ENCODE results near the gene EIF2S2.

DNA sequence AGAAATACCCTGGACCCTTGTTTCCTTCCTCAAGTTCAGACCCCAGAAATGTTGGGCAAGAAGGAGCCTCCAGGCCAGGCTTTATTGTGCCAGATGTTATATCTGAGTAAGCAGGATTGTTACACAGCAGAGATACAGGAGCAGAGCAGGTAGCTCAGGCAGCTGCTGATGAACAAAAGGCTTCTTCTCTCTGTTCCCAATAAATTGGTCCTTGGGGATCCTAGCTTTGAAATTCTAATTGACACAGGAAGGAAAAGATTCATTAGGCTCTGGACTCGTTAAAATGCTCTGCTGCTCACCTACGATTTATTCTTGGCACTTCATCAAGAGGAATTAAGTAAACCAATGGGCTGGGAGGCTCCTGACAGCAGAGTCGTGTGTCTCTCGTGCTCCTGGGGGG lies 64.1 kb downstream of the EIF2S2 start:
- TF ChIP-seq, protein P1, sequence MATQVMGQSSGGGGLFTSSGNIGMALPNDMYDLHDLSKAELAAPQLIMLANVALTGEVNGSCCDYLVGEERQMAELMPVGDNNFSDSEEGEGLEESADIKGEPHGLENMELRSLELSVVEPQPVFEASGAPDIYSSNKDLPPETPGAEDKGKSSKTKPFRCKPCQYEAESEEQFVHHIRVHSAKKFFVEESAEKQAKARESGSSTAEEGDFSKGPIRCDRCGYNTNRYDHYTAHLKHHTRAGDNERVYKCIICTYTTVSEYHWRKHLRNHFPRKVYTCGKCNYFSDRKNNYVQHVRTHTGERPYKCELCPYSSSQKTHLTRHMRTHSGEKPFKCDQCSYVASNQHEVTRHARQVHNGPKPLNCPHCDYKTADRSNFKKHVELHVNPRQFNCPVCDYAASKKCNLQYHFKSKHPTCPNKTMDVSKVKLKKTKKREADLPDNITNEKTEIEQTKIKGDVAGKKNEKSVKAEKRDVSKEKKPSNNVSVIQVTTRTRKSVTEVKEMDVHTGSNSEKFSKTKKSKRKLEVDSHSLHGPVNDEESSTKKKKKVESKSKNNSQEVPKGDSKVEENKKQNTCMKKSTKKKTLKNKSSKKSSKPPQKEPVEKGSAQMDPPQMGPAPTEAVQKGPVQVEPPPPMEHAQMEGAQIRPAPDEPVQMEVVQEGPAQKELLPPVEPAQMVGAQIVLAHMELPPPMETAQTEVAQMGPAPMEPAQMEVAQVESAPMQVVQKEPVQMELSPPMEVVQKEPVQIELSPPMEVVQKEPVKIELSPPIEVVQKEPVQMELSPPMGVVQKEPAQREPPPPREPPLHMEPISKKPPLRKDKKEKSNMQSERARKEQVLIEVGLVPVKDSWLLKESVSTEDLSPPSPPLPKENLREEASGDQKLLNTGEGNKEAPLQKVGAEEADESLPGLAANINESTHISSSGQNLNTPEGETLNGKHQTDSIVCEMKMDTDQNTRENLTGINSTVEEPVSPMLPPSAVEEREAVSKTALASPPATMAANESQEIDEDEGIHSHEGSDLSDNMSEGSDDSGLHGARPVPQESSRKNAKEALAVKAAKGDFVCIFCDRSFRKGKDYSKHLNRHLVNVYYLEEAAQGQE (IDR thresholded peaks at IDR 0.05; ENCODE audit: insufficient replicate concordance, low read depth), result no peak
- TF ChIP-seq, protein P2, sequence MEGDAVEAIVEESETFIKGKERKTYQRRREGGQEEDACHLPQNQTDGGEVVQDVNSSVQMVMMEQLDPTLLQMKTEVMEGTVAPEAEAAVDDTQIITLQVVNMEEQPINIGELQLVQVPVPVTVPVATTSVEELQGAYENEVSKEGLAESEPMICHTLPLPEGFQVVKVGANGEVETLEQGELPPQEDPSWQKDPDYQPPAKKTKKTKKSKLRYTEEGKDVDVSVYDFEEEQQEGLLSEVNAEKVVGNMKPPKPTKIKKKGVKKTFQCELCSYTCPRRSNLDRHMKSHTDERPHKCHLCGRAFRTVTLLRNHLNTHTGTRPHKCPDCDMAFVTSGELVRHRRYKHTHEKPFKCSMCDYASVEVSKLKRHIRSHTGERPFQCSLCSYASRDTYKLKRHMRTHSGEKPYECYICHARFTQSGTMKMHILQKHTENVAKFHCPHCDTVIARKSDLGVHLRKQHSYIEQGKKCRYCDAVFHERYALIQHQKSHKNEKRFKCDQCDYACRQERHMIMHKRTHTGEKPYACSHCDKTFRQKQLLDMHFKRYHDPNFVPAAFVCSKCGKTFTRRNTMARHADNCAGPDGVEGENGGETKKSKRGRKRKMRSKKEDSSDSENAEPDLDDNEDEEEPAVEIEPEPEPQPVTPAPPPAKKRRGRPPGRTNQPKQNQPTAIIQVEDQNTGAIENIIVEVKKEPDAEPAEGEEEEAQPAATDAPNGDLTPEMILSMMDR (IDR thresholded peaks at IDR 0.05; ENCODE audit: insufficient read depth, low read length), result no peak
- TF ChIP-seq POLR2AphosphoS5 (IDR thresholded peaks at IDR 0.05; ENCODE audit: low read depth) (no peak), GABPA (IDR thresholded peaks at IDR 0.05; ENCODE audit: low read depth) (no peak)
